ENCODE measurements around the gene STOM.

- no peak for TF ChIP-seq EP300 (IDR thresholded peaks at IDR 0.05)
- no peak for TF ChIP-seq POLR2A (IDR thresholded peaks at IDR 0.05)
- TF ChIP-seq CTCF (IDR thresholded peaks at IDR 0.05), result no peak
These were observed 25.9 kb downstream of the STOM start for GRCh38 chr9:121344184-121344583.
